OCI-LY3 (cell line): ENCODE measurements around the gene ZNF775.

ENCODE experiments used
- H2AFZ ChIP-seq: fragments of 200-600, 300-600 bp; shearing (Covaris generic); 2 replicates; pipeline ENCODE4 v1.6.0; 2014; ENCODE audit warnings: antibody characterized with exemption, low read depth, low read length
- H3K27ac ChIP-seq: fragments of 200-600, 300-600 bp; sonication (generic); 2 replicates; pipeline ENCODE4 v1.5.1; 2014; ENCODE audit warnings: mild to moderate bottlenecking, low read length, moderate library complexity, mixed read lengths
- H3K27me3 ChIP-seq: fragments of 200-600, 300-600 bp; sonication (generic); 2 replicates; pipeline ENCODE4 v1.6.1; 2014; ENCODE audit warnings: low read depth, low read length, mixed read lengths
- H3K36me3 ChIP-seq: fragments of 200-600, 300-600 bp; sonication (generic); replicated peaks from 2 replicates; pipeline ENCODE3; 2014; ENCODE audit warnings: low read depth, low read length, mixed read lengths
- H3K4me1 ChIP-seq: fragments of 300-600, 200-600 bp; sonication (generic); 2 replicates; pipeline ENCODE4 v1.6.1; 2014; ENCODE audit warnings: low read length, mixed read lengths
- H3K4me2 ChIP-seq: fragments of 200-600, 300-600 bp; sonication (generic); 2 replicates; pipeline ENCODE4 v1.6.1; 2014; ENCODE audit warnings: low read length, mixed read lengths
- H3K4me3 ChIP-seq: fragments of 300-600, 200-600 bp; sonication (generic); 2 replicates; pipeline ENCODE4 v1.5.1; 2014; ENCODE audit warnings: antibody characterized with exemption, mild to moderate bottlenecking, low read length, moderate library complexity
- H3K79me2 ChIP-seq: fragments of 300-600, 200-600 bp; shearing (Covaris generic); 2 replicates; pipeline ENCODE4 v1.6.1; 2014; ENCODE audit warnings: mild to moderate bottlenecking, low read length, mixed read lengths
- H3K9ac ChIP-seq: fragments of 300-600, 200-600 bp; shearing (Covaris generic); 2 replicates; pipeline ENCODE4 v1.6.0; 2014; ENCODE audit warnings: mild to moderate bottlenecking, low read length, moderate library complexity
- H3K9me3 ChIP-seq: fragments of 200-600, 300-600 bp; shearing (Covaris generic); 2 replicates; pipeline ENCODE4 v1.6.1; 2014; ENCODE audit warnings: low read length, mixed read lengths; ENCODE audit not compliant: insufficient read depth
- H4K20me1 ChIP-seq: fragments of 200-600, 300-600 bp; sonication (generic); 2 replicates; pipeline ENCODE4 v1.6.1; 2016; ENCODE audit warnings: low read length, mixed read lengths; ENCODE audit not compliant: insufficient read depth
- CTCF ChIP-seq: fragments of 200-600, 300-600 bp; sonication (generic); IDR thresholded peaks from 2 replicates; pipeline ENCODE4 v1.5.1; 2014; ENCODE audit warnings: antibody characterized with exemption, low read length, low read depth
- EZH2phosphoT487 ChIP-seq: fragments of 200-600 bp; shearing (Covaris generic); IDR thresholded peaks from 2 replicates; pipeline ENCODE4 v1.6.1; 2018; ENCODE audit warnings: antibody characterized with exemption, mixed run types, low read depth

ZNF775 gene

GRCh38 chr7:150341263-150342120, 37.6 kb upstream of the ZNF775 start, which contains the start of gene RARRES2:
TSS of gene RARRES2 (minus strand) at chr7:150341629. CDS start at chr7:150340609, 1,020 bp downstream.
- H3K9ac ChIP-seq = no peak within 1 kb of the TSS
- H2AFZ ChIP-seq = no peak within 1 kb of the TSS
- peaks cover 11% of the 10 kb centered on the region for H3K9me3 ChIP-seq
- H3K27ac ChIP-seq = no peak within 1 kb of the TSS
- H3K79me2 ChIP-seq = no peaks in the 10 kb centered on the region
- H3K27me3 ChIP-seq = no peaks in the 10 kb centered on the region
- H3K4me1 ChIP-seq = no peaks in the 10 kb centered on the region
- no peaks in the 10 kb centered on the region for H4K20me1 ChIP-seq
- H3K4me3 ChIP-seq = no peak within 1 kb of the TSS
- TF ChIP-seq CTCF (no peak), EZH2phosphoT487 (no peak)
- H3K4me2 ChIP-seq = no peak within 1 kb of the TSS
- H3K36me3 ChIP-seq = peaks cover 8% of the 10 kb centered on the region

GRCh38 chr7:150342121-150342408, 37.1 kb upstream of the ZNF775 start:
- peaks cover 11% of the 10 kb centered on the region for H3K9me3 ChIP-seq
- no peak overlapping the region for H3K9ac ChIP-seq
- H3K79me2 ChIP-seq = no peaks in the 10 kb centered on the region
- H3K4me2 ChIP-seq = no peak overlapping the region
- TF ChIP-seq CTCF (no peak), EZH2phosphoT487 (no peak)
- H3K4me1 ChIP-seq = no peaks in the 10 kb centered on the region
- H4K20me1 ChIP-seq = no peaks in the 10 kb centered on the region
- no peak overlapping the region for H3K4me3 ChIP-seq
- no peak overlapping the region for H2AFZ ChIP-seq
- peaks cover 8% of the 10 kb centered on the region for H3K36me3 ChIP-seq
- no peaks in the 10 kb centered on the region for H3K27me3 ChIP-seq
- no peak overlapping the region for H3K27ac ChIP-seq

- no peak overlapping the region for H3K27ac ChIP-seq
- H3K4me1 ChIP-seq = no peaks in the 10 kb centered on the region
- H3K27me3 ChIP-seq = no peaks in the 10 kb centered on the region
- no peak overlapping the region for H3K4me3 ChIP-seq
- H3K79me2 ChIP-seq = no peaks in the 10 kb centered on the region
- no peaks in the 10 kb centered on the region for H4K20me1 ChIP-seq
- no peak overlapping the region for H2AFZ ChIP-seq
- no peak for TF ChIP-seq CTCF
- no peak for TF ChIP-seq EZH2phosphoT487
- peaks cover 8% of the 10 kb centered on the region for H3K36me3 ChIP-seq
- no peak overlapping the region for H3K4me2 ChIP-seq
- no peak overlapping the region for H3K9ac ChIP-seq
- peaks cover 11% of the 10 kb centered on the region for H3K9me3 ChIP-seq
These were observed 35.9 kb upstream of the ZNF775 start for GRCh38 chr7:150343225-150343624.

- H3K4me2 ChIP-seq = no peak overlapping the region
- no peaks in the 10 kb centered on the region for H3K27me3 ChIP-seq
- H3K27ac ChIP-seq = no peak overlapping the region
- H3K9ac ChIP-seq = no peak overlapping the region
- H2AFZ ChIP-seq = no peak overlapping the region
- peaks cover 11% of the 10 kb centered on the region for H3K9me3 ChIP-seq
- H4K20me1 ChIP-seq = no peaks in the 10 kb centered on the region
- H3K4me1 ChIP-seq = 0 out of 2 replicates have a peak, but pooled peaks cover 5% of the 10 kb centered on the region
- TF ChIP-seq EZH2phosphoT487 (no peak), CTCF (no peak)
- no peaks in the 10 kb centered on the region for H3K79me2 ChIP-seq
- peaks cover 8% of the 10 kb centered on the region for H3K36me3 ChIP-seq
- no peak overlapping the region for H3K4me3 ChIP-seq
These were observed 34.8 kb upstream of the ZNF775 start for GRCh38 chr7:150344299-150344698.
